Measurements from ENCODE around the gene CCDC9B.

GRCh38 chr15:40348474-40348870 is 7.7 kb upstream of the CCDC9B start:
- TF ChIP-seq, protein P1, sequence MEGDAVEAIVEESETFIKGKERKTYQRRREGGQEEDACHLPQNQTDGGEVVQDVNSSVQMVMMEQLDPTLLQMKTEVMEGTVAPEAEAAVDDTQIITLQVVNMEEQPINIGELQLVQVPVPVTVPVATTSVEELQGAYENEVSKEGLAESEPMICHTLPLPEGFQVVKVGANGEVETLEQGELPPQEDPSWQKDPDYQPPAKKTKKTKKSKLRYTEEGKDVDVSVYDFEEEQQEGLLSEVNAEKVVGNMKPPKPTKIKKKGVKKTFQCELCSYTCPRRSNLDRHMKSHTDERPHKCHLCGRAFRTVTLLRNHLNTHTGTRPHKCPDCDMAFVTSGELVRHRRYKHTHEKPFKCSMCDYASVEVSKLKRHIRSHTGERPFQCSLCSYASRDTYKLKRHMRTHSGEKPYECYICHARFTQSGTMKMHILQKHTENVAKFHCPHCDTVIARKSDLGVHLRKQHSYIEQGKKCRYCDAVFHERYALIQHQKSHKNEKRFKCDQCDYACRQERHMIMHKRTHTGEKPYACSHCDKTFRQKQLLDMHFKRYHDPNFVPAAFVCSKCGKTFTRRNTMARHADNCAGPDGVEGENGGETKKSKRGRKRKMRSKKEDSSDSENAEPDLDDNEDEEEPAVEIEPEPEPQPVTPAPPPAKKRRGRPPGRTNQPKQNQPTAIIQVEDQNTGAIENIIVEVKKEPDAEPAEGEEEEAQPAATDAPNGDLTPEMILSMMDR (IDR thresholded peaks at IDR 0.05; ENCODE audit: insufficient read depth, low read length) = no peak
- TF ChIP-seq POLR2AphosphoS5 (IDR thresholded peaks at IDR 0.05; ENCODE audit: low read depth) (no peak), GABPA (IDR thresholded peaks at IDR 0.05; ENCODE audit: low read depth) (no peak)
- TF ChIP-seq, protein P2, sequence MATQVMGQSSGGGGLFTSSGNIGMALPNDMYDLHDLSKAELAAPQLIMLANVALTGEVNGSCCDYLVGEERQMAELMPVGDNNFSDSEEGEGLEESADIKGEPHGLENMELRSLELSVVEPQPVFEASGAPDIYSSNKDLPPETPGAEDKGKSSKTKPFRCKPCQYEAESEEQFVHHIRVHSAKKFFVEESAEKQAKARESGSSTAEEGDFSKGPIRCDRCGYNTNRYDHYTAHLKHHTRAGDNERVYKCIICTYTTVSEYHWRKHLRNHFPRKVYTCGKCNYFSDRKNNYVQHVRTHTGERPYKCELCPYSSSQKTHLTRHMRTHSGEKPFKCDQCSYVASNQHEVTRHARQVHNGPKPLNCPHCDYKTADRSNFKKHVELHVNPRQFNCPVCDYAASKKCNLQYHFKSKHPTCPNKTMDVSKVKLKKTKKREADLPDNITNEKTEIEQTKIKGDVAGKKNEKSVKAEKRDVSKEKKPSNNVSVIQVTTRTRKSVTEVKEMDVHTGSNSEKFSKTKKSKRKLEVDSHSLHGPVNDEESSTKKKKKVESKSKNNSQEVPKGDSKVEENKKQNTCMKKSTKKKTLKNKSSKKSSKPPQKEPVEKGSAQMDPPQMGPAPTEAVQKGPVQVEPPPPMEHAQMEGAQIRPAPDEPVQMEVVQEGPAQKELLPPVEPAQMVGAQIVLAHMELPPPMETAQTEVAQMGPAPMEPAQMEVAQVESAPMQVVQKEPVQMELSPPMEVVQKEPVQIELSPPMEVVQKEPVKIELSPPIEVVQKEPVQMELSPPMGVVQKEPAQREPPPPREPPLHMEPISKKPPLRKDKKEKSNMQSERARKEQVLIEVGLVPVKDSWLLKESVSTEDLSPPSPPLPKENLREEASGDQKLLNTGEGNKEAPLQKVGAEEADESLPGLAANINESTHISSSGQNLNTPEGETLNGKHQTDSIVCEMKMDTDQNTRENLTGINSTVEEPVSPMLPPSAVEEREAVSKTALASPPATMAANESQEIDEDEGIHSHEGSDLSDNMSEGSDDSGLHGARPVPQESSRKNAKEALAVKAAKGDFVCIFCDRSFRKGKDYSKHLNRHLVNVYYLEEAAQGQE (IDR thresholded peaks at IDR 0.05; ENCODE audit: insufficient replicate concordance, low read depth) = no peak

Measured in HL-60 (cell line).